Renal pelvis (tissue), 4 donors: ENCODE measurements around the gene KCNMB2. TPM values are rescaled to one million over a fixed set of nuclear protein-coding genes. Genes with fewer than 3 reads are reported as not detected.
A peak's percentile ranks its signal among the peaks of the same experiment; 100 is the strongest.

Experiments used
- DNase-seq: peaks from one replicate; pipeline ENCODE4 v3.0.0-alpha.2; 2013
- polyA plus RNA-seq, 3 donors: library from polyadenylated mRNA; unstranded; fragments of 120-200 nt; gene quantifications; one replicate each; pipeline ENCODE4 v1.2.1, GENCODE V29; 2013; ENCODE audit not compliant: insufficient read length in 3 of 3

KCNMB2 gene
- polyA plus RNA-seq, 3 donors, result 22.3 to 24.1 (median 23.4) TPM

GRCh38 chr3:178804606-178805005 is 268.4 kb downstream of the KCNMB2 start:
- DNase-seq, result no peak

- no peak for DNase-seq
These were observed 269.5 kb downstream of the KCNMB2 start for GRCh38 chr3:178805741-178806140.

- no peak for DNase-seq
These were observed 270.4 kb downstream of the KCNMB2 start for GRCh38 chr3:178806651-178807050.

GRCh38 chr3:178807694-178808093 is 271.5 kb downstream of the KCNMB2 start:
- no peak for DNase-seq

- DNase-seq, result no peak
These were observed 272.5 kb downstream of the KCNMB2 start for GRCh38 chr3:178808748-178809147.

GRCh38 chr3:178810181-178810580 is 273.9 kb downstream of the KCNMB2 start:
- no peak for DNase-seq

- no peak for DNase-seq
These were observed 286.5 kb downstream of the KCNMB2 start for GRCh38 chr3:178822722-178823121.

- no peak for DNase-seq
These were observed 286.9 kb downstream of the KCNMB2 start for GRCh38 chr3:178823150-178823549.

GRCh38 chr3:178823591-178824246 is 287.5 kb downstream of the KCNMB2 start:
- peak; percentile 20 for DNase-seq

- DNase-seq, result no peak
These were observed 290.3 kb downstream of the KCNMB2 start for GRCh38 chr3:178826435-178827123.

GRCh38 chr3:178827285-178827856 is 291.1 kb downstream of the KCNMB2 start:
- no peak for DNase-seq

- no peak for DNase-seq
These were observed 297.5 kb downstream of the KCNMB2 start for GRCh38 chr3:178833695-178834094.

GRCh38 chr3:178835033-178835432 is 298.8 kb downstream of the KCNMB2 start:
- no peak for DNase-seq

GRCh38 chr3:178837512-178837911 is 301.3 kb downstream of the KCNMB2 start:
- no peak for DNase-seq

- no peak for DNase-seq
These were observed 304.4 kb downstream of the KCNMB2 start for GRCh38 chr3:178840586-178840985.

- DNase-seq, result no peak
These were observed 304.8 kb downstream of the KCNMB2 start for GRCh38 chr3:178841011-178841410.

GRCh38 chr3:178844916-178845315 is 308.7 kb downstream of the KCNMB2 start:
- DNase-seq, result no peak

- DNase-seq, result no peak
These were observed 309.3 kb downstream of the KCNMB2 start for GRCh38 chr3:178845420-178846118.

GRCh38 chr3:178847190-178847589 is 311.0 kb downstream of the KCNMB2 start:
- DNase-seq, result no peak

GRCh38 chr3:178849199-178849910 is 313.1 kb downstream of the KCNMB2 start:
- DNase-seq, result no peak

GRCh38 chr3:178850450-178851190 is 314.4 kb downstream of the KCNMB2 start:
- DNase-seq, result no peak
